Caco-2 (cell line): ENCODE results near the gene TOMM34. TPM values are rescaled to one million over a fixed set of nuclear protein-coding genes. Genes with fewer than 3 reads are reported as not detected.

ENCODE experiments used
- BruUV-seq: library from RNA; stranded (reverse); fragments of 400-500 nt; replicated peaks from 2 replicates; lab custom pipeline; 2021; lab: Mats Ljungman, UMichigan
- CTCF ChIA-PET: fragments of 300-600 bp; sonication (Branson Sonifier 250); formaldehyde crosslinking; loops from one replicate; lab custom pipeline; 2022; ENCODE audit warnings: antibody characterized with exemption; lab: Charles Lee
- POLR2A ChIA-PET: fragments of 300-600 bp; sonication (Branson Sonifier 250); formaldehyde crosslinking; loops from one replicate; lab custom pipeline; 2022; ENCODE audit warnings: antibody characterized with exemption; lab: Charles Lee
- DNase-seq, 2 experiments: peaks; one replicate each; pipeline versions ENCODE4 v3.0.0 to v3.0.0-alpha.2; 2020 to 2022
- H3K27me3 ChIP-seq: replicated peaks from 2 replicates; pipeline ENCODE4 v1.6.0; 2011; ENCODE audit warnings: low read length; ENCODE audit not compliant: control insufficient read depth, insufficient read depth
- H3K36me3 ChIP-seq: 2 replicates; pipeline ENCODE4 v1.5.1; 2011; ENCODE audit warnings: low read length; ENCODE audit not compliant: control insufficient read depth, insufficient read depth
- H3K4me1 ChIP-seq: fragments of 250-450 bp; sonication (Bioruptor Pico); 2 replicates; pipeline ENCODE4 v1.5.1; 2020; ENCODE audit warnings: mild to moderate bottlenecking
- H3K4me3 ChIP-seq: 2 replicates; pipeline ENCODE4 v1.5.1; 2011; ENCODE audit warnings: low read depth, mild to moderate bottlenecking, control low read depth, low read length
- H3K9me3 ChIP-seq: fragments of 250-450 bp; sonication (Bioruptor Pico); 2 replicates; pipeline ENCODE4 v1.5.1; 2020; ENCODE audit warnings: mild to moderate bottlenecking, moderate library complexity
- H3K27ac Mint-ChIP-seq: one replicate; pipeline ENCODE4 v1.8.0; 2022; ENCODE audit warnings: mixed read lengths; ENCODE audit not compliant: unreplicated experiment
- H3K27me3 Mint-ChIP-seq: one replicate; pipeline ENCODE4 v1.8.0; 2022; ENCODE audit warnings: mixed read lengths; ENCODE audit not compliant: insufficient read depth, unreplicated experiment
- H3K36me3 Mint-ChIP-seq: one replicate; pipeline ENCODE4 v1.8.0; 2022; ENCODE audit warnings: mild to moderate bottlenecking, mixed read lengths; ENCODE audit not compliant: insufficient read depth, unreplicated experiment
- H3K4me1 Mint-ChIP-seq: one replicate; pipeline ENCODE4 v1.8.0; 2022; ENCODE audit warnings: low read depth, mixed read lengths; ENCODE audit not compliant: unreplicated experiment
- H3K4me3 Mint-ChIP-seq: one replicate; pipeline ENCODE4 v1.8.0; 2022; ENCODE audit warnings: mild to moderate bottlenecking, moderate library complexity, mixed read lengths; ENCODE audit not compliant: unreplicated experiment
- H3K9me3 Mint-ChIP-seq: one replicate; pipeline ENCODE4 v1.8.0; 2022; ENCODE audit warnings: mixed read lengths; ENCODE audit not compliant: unreplicated experiment
- intact Hi-C: fragments of 100-400 bp; cut with micrococcal nuclease; formaldehyde crosslinking; loops from one replicate; pipeline ENCODE4 v1.10.0; 2022; ENCODE audit not compliant: unreplicated experiment
- total RNA-seq: library from RNA; stranded (reverse); gene quantifications from 2 replicates; pipeline ENCODE4 v1.2.3, GENCODE V29; 2022
- TF ChIP-seq, protein P1 (sequence below), 2 experiments: fragments of 200-600 bp in 1 of 2; IDR thresholded peaks; 1 replicate in 1 of 2; 2 replicates in 1 of 2; pipeline versions ENCODE4 v1.5.1 to v1.8.0; 2011 to 2022; ENCODE audit warnings: antibody characterized with exemption in 1 of 2, control low read depth in 1 of 2, inconsistent platforms in 1 of 2, low read depth in 1 of 2, low read length in 1 of 2, mild to moderate bottlenecking in 1 of 2, moderate library complexity in 1 of 2; ENCODE audit not compliant: insufficient read depth in 1 of 2, severe bottlenecking in 1 of 2, unreplicated experiment in 1 of 2

TOMM34 gene
- total RNA-seq, 1 experiment from 2014 or later: 139 TPM

DNA sequence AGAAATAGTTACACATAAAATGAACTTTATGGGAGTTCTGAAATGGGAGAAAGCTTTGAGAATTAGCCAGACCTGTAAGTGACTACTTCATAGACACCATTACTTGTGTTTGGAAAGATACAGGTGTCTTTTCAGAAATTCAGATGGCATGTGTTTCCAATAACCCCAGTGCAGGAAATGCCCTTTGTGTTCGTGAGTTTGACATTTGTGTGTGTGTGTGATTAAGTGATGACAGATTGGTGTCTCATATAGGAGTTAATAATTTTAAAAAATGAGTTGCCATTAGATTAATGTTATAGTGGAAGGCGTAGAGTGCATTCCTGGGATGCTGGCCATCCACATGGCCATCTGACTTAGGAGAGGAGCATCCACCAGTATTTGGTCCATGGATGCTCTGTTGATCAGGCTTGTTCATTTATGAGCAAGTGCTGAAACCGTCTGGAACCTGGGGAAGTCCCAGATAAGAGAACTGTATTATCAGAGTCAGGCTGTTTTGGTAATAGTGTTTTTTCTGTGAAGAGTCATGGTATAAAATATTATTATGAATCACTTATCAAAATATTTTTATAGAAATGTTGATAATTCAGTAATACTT lies 9.2 kb upstream of the TOMM34 start:
- TF ChIP-seq, protein P1, sequence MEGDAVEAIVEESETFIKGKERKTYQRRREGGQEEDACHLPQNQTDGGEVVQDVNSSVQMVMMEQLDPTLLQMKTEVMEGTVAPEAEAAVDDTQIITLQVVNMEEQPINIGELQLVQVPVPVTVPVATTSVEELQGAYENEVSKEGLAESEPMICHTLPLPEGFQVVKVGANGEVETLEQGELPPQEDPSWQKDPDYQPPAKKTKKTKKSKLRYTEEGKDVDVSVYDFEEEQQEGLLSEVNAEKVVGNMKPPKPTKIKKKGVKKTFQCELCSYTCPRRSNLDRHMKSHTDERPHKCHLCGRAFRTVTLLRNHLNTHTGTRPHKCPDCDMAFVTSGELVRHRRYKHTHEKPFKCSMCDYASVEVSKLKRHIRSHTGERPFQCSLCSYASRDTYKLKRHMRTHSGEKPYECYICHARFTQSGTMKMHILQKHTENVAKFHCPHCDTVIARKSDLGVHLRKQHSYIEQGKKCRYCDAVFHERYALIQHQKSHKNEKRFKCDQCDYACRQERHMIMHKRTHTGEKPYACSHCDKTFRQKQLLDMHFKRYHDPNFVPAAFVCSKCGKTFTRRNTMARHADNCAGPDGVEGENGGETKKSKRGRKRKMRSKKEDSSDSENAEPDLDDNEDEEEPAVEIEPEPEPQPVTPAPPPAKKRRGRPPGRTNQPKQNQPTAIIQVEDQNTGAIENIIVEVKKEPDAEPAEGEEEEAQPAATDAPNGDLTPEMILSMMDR (IDR thresholded peaks at IDR 0.05; ENCODE audit: insufficient read depth in 1 of 2, low read depth in 1 of 2, low read length in 1 of 2, severe bottlenecking in 1 of 2, unreplicated experiment in 1 of 2): no peak
- H3K27me3 Mint-ChIP-seq: no peaks in the 10 kb centered on the region
- intact Hi-C loops: no loop called here

DNA sequence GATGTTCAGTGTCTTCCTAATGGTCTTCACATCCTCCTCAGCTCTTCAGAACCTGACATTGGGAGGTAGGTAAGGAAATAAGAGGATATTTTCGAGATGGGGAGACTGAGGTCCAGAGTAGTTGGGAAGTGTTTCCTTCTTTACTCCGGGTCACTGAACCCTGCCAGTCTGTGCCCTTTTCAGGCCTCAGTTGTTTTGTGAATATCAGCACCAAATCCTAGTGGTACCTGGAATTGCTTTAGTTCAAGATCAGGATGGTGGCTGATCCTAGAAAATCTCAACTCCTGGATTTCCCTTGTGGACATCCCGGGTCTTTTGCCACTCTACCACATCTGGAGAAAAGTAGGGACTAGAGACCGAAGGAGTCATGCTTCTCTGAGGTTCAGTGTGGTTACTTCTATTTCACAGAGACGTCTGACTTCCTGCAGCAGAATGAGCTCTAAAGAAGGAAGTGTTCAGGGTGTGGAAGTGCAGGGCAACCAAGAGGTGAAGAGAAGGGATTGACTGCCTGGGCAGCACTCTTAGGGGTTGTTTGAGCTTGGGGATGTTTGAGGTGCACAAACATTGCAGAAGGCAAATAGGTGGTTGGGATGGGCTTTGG lies 7.1 kb upstream of the TOMM34 start:
- intact Hi-C loops: loop anchor here (2.0 kb wide), 2 partner anchors 49 to 57 kb away; partner anchors contain the start of gene PABPC1L
- peak overlapping the region; percentile 94 for H3K27ac Mint-ChIP-seq
- no peaks in the 10 kb centered on the region for H3K9me3 Mint-ChIP-seq
- H3K4me1 ChIP-seq: peaks cover 32% of the 10 kb centered on the region
- no peaks in the 10 kb centered on the region for H3K27me3 ChIP-seq
- TF ChIP-seq, protein P1 (IDR thresholded peaks at IDR 0.05; ENCODE audit: insufficient read depth in 1 of 2, low read depth in 1 of 2, low read length in 1 of 2, severe bottlenecking in 1 of 2, unreplicated experiment in 1 of 2): no peak
- H3K9me3 ChIP-seq: no peaks in the 10 kb centered on the region
- no TSS peak for BruUV-seq
- ChIA-PET POLR2A (interaction anchor here (1.0 kb wide), 1 partner anchor 20 kb away, joined by 4 read pairs; no protein-coding TSS in a partner anchor), CTCF (interaction anchor here (0.7 to 1.4 kb wide), 4 partner anchors 10 to 77 kb away, joined by 3 read pairs; no protein-coding TSS in a partner anchor)
- H3K27me3 Mint-ChIP-seq: no peaks in the 10 kb centered on the region
- H3K4me3 Mint-ChIP-seq: peak overlapping the region; percentile 99
- no peak for DNase-seq
- peaks cover 29% of the 10 kb centered on the region for H3K4me1 Mint-ChIP-seq
- H3K36me3 ChIP-seq: no peaks in the 10 kb centered on the region; the same call in 1 of the 2 replicates
- H3K4me3 ChIP-seq: peak overlapping the region; percentile 64
- peaks cover 11% of the 10 kb centered on the region for H3K36me3 Mint-ChIP-seq

More for the DNA sequence above, 9.2 kb upstream of the TOMM34 start:
- Histone ChIP-seq H3K4me3 (no peak overlapping the region), H3K36me3 (peaks cover 1% of the 10 kb centered on the region; the same call in 1 of the 2 replicates), H3K9me3 (no peaks in the 10 kb centered on the region), H3K4me1 (peaks cover 28% of the 10 kb centered on the region), H3K27me3 (no peaks in the 10 kb centered on the region)
- ChIA-PET CTCF (no interaction called here), POLR2A (no interaction called here)
- Mint-ChIP-seq H3K27ac (no peak overlapping the region), H3K36me3 (peaks cover 29% of the 10 kb centered on the region), H3K9me3 (no peaks in the 10 kb centered on the region), H3K4me1 (peaks cover 25% of the 10 kb centered on the region), H3K4me3 (no peak overlapping the region)
- BruUV-seq: no TSS peak
- DNase-seq: no peak
